ENCODE data around the gene C20orf141. TPM values are rescaled to one million over a fixed set of nuclear protein-coding genes. Genes with fewer than 3 reads are reported as not detected.

The C20orf141 gene
- total and polyA plus RNA-seq, 2 donors: not detected

- DNase-seq (ENCODE audit: extremely low spot score): no peak
- no peaks in the 10 kb centered on the region for H3K36me3 ChIP-seq (ENCODE audit: insufficient read depth)
- no peak overlapping the region for H3K4me3 ChIP-seq (ENCODE audit: low read depth, low read length)
- H3K27ac ChIP-seq (ENCODE audit: low read depth): no peak overlapping the region
- H3K4me1 ChIP-seq (ENCODE audit: insufficient read depth): no peaks in the 10 kb centered on the region
- 83% methylated on average over 24 of the region's 24 CpGs for WGBS
These were observed 19.3 kb upstream of the C20orf141 start for GRCh38 chr20:2795451-2795850.

GRCh38 chr20:2796011-2796660, 18.7 kb upstream of the C20orf141 start:
- Histone ChIP-seq H3K36me3 (ENCODE audit: insufficient read depth) (no peaks in the 10 kb centered on the region), H3K27ac (ENCODE audit: low read depth) (no peak overlapping the region), H3K4me3 (ENCODE audit: low read depth, low read length) (no peak overlapping the region), H3K4me1 (ENCODE audit: insufficient read depth) (no peaks in the 10 kb centered on the region)
- whole genome bisulfite sequencing: 93% methylated on average over 20 of the region's 20 CpGs
- DNase-seq (ENCODE audit: extremely low spot score): no peak

- DNase-seq (ENCODE audit: extremely low spot score): no peak
- no peaks in the 10 kb centered on the region for H3K4me1 ChIP-seq (ENCODE audit: insufficient read depth)
- no peak overlapping the region for H3K27ac ChIP-seq (ENCODE audit: low read depth)
- 85% methylated on average over 16 of the region's 16 CpGs for WGBS
- no peak overlapping the region for H3K4me3 ChIP-seq (ENCODE audit: low read depth, low read length)
- H3K36me3 ChIP-seq (ENCODE audit: insufficient read depth): no peaks in the 10 kb centered on the region
These were observed 17.4 kb upstream of the C20orf141 start for GRCh38 chr20:2797136-2797983.

- Histone ChIP-seq H3K36me3 (ENCODE audit: insufficient read depth) (no peaks in the 10 kb centered on the region), H3K4me3 (ENCODE audit: low read depth, low read length) (no peak overlapping the region), H3K27ac (ENCODE audit: low read depth) (no peak overlapping the region), H3K4me1 (ENCODE audit: insufficient read depth) (no peaks in the 10 kb centered on the region)
- DNase-seq (ENCODE audit: extremely low spot score): no peak
- 89% methylated on average over 19 of the region's 19 CpGs for WGBS
These were observed 16.5 kb upstream of the C20orf141 start for GRCh38 chr20:2798095-2798805.

GRCh38 chr20:2798814-2799213, 16.0 kb upstream of the C20orf141 start:
- Histone ChIP-seq H3K4me1 (ENCODE audit: insufficient read depth) (no peaks in the 10 kb centered on the region), H3K4me3 (ENCODE audit: low read depth, low read length) (no peak overlapping the region), H3K36me3 (ENCODE audit: insufficient read depth) (no peaks in the 10 kb centered on the region), H3K27ac (ENCODE audit: low read depth) (no peak overlapping the region)
- no peak for DNase-seq (ENCODE audit: extremely low spot score)
- WGBS: 80% methylated on average over 6 of the region's 6 CpGs

GRCh38 chr20:2799271-2799670, 15.5 kb upstream of the C20orf141 start:
- Histone ChIP-seq H3K4me3 (ENCODE audit: low read depth, low read length) (no peak overlapping the region), H3K4me1 (ENCODE audit: insufficient read depth) (no peaks in the 10 kb centered on the region), H3K36me3 (ENCODE audit: insufficient read depth) (no peaks in the 10 kb centered on the region), H3K27ac (ENCODE audit: low read depth) (no peak overlapping the region)
- DNase-seq (ENCODE audit: extremely low spot score): no peak
- WGBS: 38% methylated on average over 9 of the region's 9 CpGs

- H3K27ac ChIP-seq (ENCODE audit: low read depth): no peak overlapping the region
- 2% methylated on average over 61 of the region's 61 CpGs for WGBS
- DNase-seq (ENCODE audit: extremely low spot score): no peak
- no peaks in the 10 kb centered on the region for H3K36me3 ChIP-seq (ENCODE audit: insufficient read depth)
- H3K4me1 ChIP-seq (ENCODE audit: insufficient read depth): no peaks in the 10 kb centered on the region
- H3K4me3 ChIP-seq (ENCODE audit: low read depth, low read length): peak overlapping the region; percentile 27
These were observed 14.9 kb upstream of the C20orf141 start for GRCh38 chr20:2799688-2800520.

GRCh38 chr20:2800521-2801285, 14.1 kb upstream of the C20orf141 start, which contains the start of gene CPXM1:
Gene CPXM1, minus strand, starts transcription at chr20:2800627. Its CDS starts 55 bp downstream, at chr20:2800572.
- H3K4me3 ChIP-seq (ENCODE audit: low read depth, low read length): peak within 1 kb of the TSS; percentile 27
- no peak for DNase-seq (ENCODE audit: extremely low spot score)
- H3K27ac ChIP-seq (ENCODE audit: low read depth): no peak within 1 kb of the TSS
- no peaks in the 10 kb centered on the region for H3K4me1 ChIP-seq (ENCODE audit: insufficient read depth)
- WGBS: 2% methylated on average over 52 of the region's 52 CpGs
- no peaks in the 10 kb centered on the region for H3K36me3 ChIP-seq (ENCODE audit: insufficient read depth)

- H3K36me3 ChIP-seq (ENCODE audit: insufficient read depth): no peaks in the 10 kb centered on the region
- no peaks in the 10 kb centered on the region for H3K4me1 ChIP-seq (ENCODE audit: insufficient read depth)
- no peak overlapping the region for H3K27ac ChIP-seq (ENCODE audit: low read depth)
- no peak for DNase-seq (ENCODE audit: extremely low spot score)
- no peak overlapping the region for H3K4me3 ChIP-seq (ENCODE audit: low read depth, low read length)
- WGBS: 20% methylated on average over 13 of the region's 13 CpGs
These were observed 13.5 kb upstream of the C20orf141 start for GRCh38 chr20:2801286-2801728.

GRCh38 chr20:2804041-2804828, 10.6 kb upstream of the C20orf141 start:
- no peak for DNase-seq (ENCODE audit: extremely low spot score)
- Histone ChIP-seq H3K4me1 (ENCODE audit: insufficient read depth) (no peaks in the 10 kb centered on the region), H3K36me3 (ENCODE audit: insufficient read depth) (no peaks in the 10 kb centered on the region), H3K4me3 (ENCODE audit: low read depth, low read length) (no peak overlapping the region), H3K27ac (ENCODE audit: low read depth) (no peak overlapping the region)
- 52% methylated on average over 16 of the region's 16 CpGs for WGBS

- Histone ChIP-seq H3K4me3 (ENCODE audit: low read depth, low read length) (no peak overlapping the region), H3K27ac (ENCODE audit: low read depth) (no peak overlapping the region), H3K4me1 (ENCODE audit: insufficient read depth) (no peaks in the 10 kb centered on the region), H3K36me3 (ENCODE audit: insufficient read depth) (no peaks in the 10 kb centered on the region)
- DNase-seq (ENCODE audit: extremely low spot score): no peak
- 20% methylated on average over 49 of the region's 49 CpGs for WGBS
These were observed 9.7 kb upstream of the C20orf141 start for GRCh38 chr20:2804852-2805688.
